ENCODE data around the gene HNRNPC. TPM values are rescaled to one million over a fixed set of nuclear protein-coding genes. Genes with fewer than 3 reads are reported as not detected.
"Not testable (repeated sequence)": the region's sequence is repeated elsewhere in the genome, so short reads cannot be mapped to it uniquely, and the experiment has no call there.

Gene HNRNPC
- total and polyA plus RNA-seq, 9 of the 15 experiments (the other 6 are each of a cell fraction or from before 2014, with no cell fraction given) = 679 to 1,557 (median 1,191) TPM

DNA sequence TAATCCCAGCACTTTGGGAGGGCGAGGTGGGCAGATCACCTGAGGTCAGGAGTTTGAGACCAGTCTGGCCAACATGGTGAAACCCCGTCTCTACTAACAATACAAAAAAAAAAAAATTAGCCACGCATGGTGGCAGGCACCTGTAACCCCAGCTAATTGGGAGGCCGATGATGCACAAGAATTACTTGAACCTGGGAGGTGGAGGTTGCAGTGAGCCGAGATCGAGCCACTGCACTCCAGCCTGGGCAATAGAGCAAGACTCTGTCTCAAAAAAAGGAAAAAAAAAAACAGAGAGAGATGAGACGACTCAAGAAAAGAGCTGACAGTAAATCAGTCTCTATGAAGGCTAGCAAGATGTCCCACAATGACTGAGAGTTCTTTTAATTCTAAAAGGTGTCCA is 44.1 kb downstream of the HNRNPC start:
- POLR2A ChIA-PET; H3K4me1 ChIP-seq (replicated peaks in 1 of 2; ENCODE audit: control insufficient read depth in 2 of 2, insufficient read depth in 2 of 2, low read length in 2 of 2); H3K27ac ChIP-seq (ENCODE audit: extremely low read depth, low read depth, low read length); BruUV-seq (replicated peaks); FAIRE-seq; intact Hi-C loops (cut with micrococcal nuclease); H2AFZ ChIP-seq (ENCODE audit: low read depth, low read length); H3K4me2 ChIP-seq (ENCODE audit: insufficient read depth, low read length); H3K9me3 ChIP-seq (replicated peaks; ENCODE audit: control insufficient read depth, insufficient read depth, low read depth, low read length); H3K27me3 ChIP-seq (ENCODE audit: control insufficient read depth in 2 of 2, insufficient read depth in 2 of 2, low read length in 2 of 2); H3K9me1 ChIP-seq (ENCODE audit: control insufficient read depth, insufficient read depth, low read length); H3K9ac ChIP-seq (ENCODE audit: insufficient read depth in 1 of 2, low read depth in 2 of 2, low read length in 2 of 2); ATAC-seq; in situ Hi-C loops (cut with MboI); H3K4me3 ChIP-seq; DNase-seq (ENCODE audit: extremely low read depth in 1 of 4, low spot score in 3 of 4); CTCF ChIA-PET (ENCODE audit: low intra/inter-chr PET ratio): not testable (repeated sequence)
- peaks cover 97% of the 10 kb centered on the region for H3K79me2 ChIP-seq (ENCODE audit: control insufficient read depth, insufficient read depth, low read length)
- H3K36me3 ChIP-seq (ENCODE audit: control insufficient read depth, insufficient read depth, low read length) = peaks cover 98% of the 10 kb centered on the region
- peaks cover 32% of the 10 kb centered on the region for H4K20me1 ChIP-seq (replicated peaks; ENCODE audit: control insufficient read depth, insufficient read depth, low read length)
- 100% methylated on average over 2 of the region's 7 CpGs for WGBS (ENCODE audit: insufficient coverage, low coverage, missing lambda C conversion rate)
- TF ChIP-seq SUPT5H (IDR thresholded peaks at IDR 0.05) = 0 out of 2 replicates have a peak, but pooled peaks have one; percentile 36

DNA sequence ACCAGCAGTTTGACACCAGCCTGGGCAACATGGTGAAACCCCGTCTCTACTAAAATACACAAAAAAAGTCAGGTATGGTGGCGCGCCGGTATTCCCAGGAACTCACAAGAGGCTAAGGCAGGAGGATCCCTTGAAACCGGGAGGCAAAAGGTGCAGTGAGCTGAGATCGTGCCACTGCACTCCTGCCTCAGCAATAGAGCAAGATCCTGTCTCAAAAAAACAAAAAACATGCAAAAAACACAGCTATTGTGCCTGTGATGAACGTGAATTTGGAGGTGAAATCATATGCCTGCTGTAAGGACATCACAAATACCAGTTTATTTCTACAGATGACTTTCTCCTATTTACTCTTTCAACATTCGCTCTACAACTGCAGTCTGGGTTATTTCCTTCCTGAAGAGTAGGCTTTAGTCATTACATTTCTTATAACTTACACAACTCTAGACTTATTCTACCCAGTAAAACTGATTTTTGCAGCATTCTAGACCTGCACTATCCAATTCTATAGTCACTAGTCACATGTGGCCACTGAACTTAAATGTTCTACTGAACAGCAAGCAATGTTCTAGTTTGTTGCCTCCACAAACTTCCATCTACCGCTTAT is 48.3 kb downstream of the HNRNPC start:
- no peak overlapping the region for H3K4me2 ChIP-seq (ENCODE audit: insufficient read depth, low read length)
- peaks cover 35% of the 10 kb centered on the region for H4K20me1 ChIP-seq (replicated peaks; ENCODE audit: control insufficient read depth, insufficient read depth, low read length)
- intact Hi-C loops (cut with micrococcal nuclease) = no loop called here
- FAIRE-seq (no peak), DNase-seq (ENCODE audit: extremely low read depth in 1 of 4, low spot score in 3 of 4) (no peak), ATAC-seq (no peak)
- no peaks in the 10 kb centered on the region for H3K9me1 ChIP-seq (ENCODE audit: control insufficient read depth, insufficient read depth, low read length)
- H3K79me2 ChIP-seq (ENCODE audit: control insufficient read depth, insufficient read depth, low read length) = peaks cover 96% of the 10 kb centered on the region
- no peak overlapping the region for H3K27ac ChIP-seq (ENCODE audit: extremely low read depth, low read depth, low read length)
- H3K4me1 ChIP-seq (replicated peaks in 1 of 2; ENCODE audit: control insufficient read depth in 2 of 2, insufficient read depth in 2 of 2, low read length in 2 of 2) = peaks cover 0 to 2% of the 10 kb centered on the region in 2 experiments; a peak in 1 of 5 replicates
- in situ Hi-C loops (cut with MboI) = no loop called here
- ChIA-PET CTCF (ENCODE audit: low intra/inter-chr PET ratio) (no interaction called here), POLR2A (interaction anchor here (0.7 to 1.9 kb wide), 3 partner anchors 7 to 19 kb away, joined by 3 to 5 read pairs (median 4); no protein-coding TSS in a partner anchor)
- H2AFZ ChIP-seq (ENCODE audit: low read depth, low read length) = no peak overlapping the region
- WGBS (ENCODE audit: insufficient coverage, low coverage, missing lambda C conversion rate) = 98% methylated on average over 4 of the region's 9 CpGs
- no peaks in the 10 kb centered on the region for H3K9me3 ChIP-seq (replicated peaks; ENCODE audit: control insufficient read depth, insufficient read depth, low read depth, low read length)
- H3K36me3 ChIP-seq (ENCODE audit: control insufficient read depth, insufficient read depth, low read length) = peaks cover 98% of the 10 kb centered on the region
- H3K9ac ChIP-seq (ENCODE audit: insufficient read depth in 1 of 2, low read depth in 2 of 2, low read length in 2 of 2) = no peak overlapping the region
- no TSS peak for BruUV-seq (replicated peaks)
- no peak overlapping the region for H3K4me3 ChIP-seq
- H3K27me3 ChIP-seq (ENCODE audit: control insufficient read depth in 2 of 2, insufficient read depth in 2 of 2, low read length in 2 of 2) = no peaks in the 10 kb centered on the region
- no peak for TF ChIP-seq RBM39 (optimal IDR thresholded peaks at IDR 0.05; ENCODE audit: low read depth, low read length)
- no peak for TF ChIP-seq FOXA3 (CRISPR knock-in tag; conservative IDR thresholded peaks at IDR 0.05 in 1 of 2, IDR thresholded peaks at IDR 0.05 in 1 of 2)
- TF ChIP-seq, protein P1, sequence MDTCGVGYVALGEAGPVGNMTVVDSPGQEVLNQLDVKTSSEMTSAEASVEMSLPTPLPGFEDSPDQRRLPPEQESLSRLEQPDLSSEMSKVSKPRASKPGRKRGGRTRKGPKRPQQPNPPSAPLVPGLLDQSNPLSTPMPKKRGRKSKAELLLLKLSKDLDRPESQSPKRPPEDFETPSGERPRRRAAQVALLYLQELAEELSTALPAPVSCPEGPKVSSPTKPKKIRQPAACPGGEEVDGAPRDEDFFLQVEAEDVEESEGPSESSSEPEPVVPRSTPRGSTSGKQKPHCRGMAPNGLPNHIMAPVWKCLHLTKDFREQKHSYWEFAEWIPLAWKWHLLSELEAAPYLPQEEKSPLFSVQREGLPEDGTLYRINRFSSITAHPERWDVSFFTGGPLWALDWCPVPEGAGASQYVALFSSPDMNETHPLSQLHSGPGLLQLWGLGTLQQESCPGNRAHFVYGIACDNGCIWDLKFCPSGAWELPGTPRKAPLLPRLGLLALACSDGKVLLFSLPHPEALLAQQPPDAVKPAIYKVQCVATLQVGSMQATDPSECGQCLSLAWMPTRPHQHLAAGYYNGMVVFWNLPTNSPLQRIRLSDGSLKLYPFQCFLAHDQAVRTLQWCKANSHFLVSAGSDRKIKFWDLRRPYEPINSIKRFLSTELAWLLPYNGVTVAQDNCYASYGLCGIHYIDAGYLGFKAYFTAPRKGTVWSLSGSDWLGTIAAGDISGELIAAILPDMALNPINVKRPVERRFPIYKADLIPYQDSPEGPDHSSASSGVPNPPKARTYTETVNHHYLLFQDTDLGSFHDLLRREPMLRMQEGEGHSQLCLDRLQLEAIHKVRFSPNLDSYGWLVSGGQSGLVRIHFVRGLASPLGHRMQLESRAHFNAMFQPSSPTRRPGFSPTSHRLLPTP (IDR thresholded peaks at IDR 0.05; ENCODE audit: borderline replicate concordance, extremely low read depth, insufficient read length) = no peak
- no peak for TF ChIP-seq CHD2 (IDR thresholded peaks at IDR 0.05; ENCODE audit: low read depth, low read length)
- no peak for TF ChIP-seq POLR2H (tag; IDR thresholded peaks at IDR 0.05; ENCODE audit: low read depth)
- no peak for TF ChIP-seq YY1 (IDR thresholded peaks at IDR 0.05; ENCODE audit: borderline replicate concordance in 1 of 3, control insufficient read depth in 1 of 3, extremely low read depth in 1 of 3, insufficient read depth in 3 of 3, insufficient read length in 1 of 3, insufficient replicate concordance in 2 of 3, low read depth in 1 of 3, low read length in 2 of 3)
- no peak for TF ChIP-seq CEBPB (tag; IDR thresholded peaks at IDR 0.05)
- TF ChIP-seq ZNF79 (CRISPR knock-in tag; IDR thresholded peaks at IDR 0.05; ENCODE audit: low read depth) = no peak
- no peak for TF ChIP-seq SMAD1 (IDR thresholded peaks at IDR 0.05; ENCODE audit: low read depth, low read length, partially characterized antibody)
- TF ChIP-seq, protein P2, sequence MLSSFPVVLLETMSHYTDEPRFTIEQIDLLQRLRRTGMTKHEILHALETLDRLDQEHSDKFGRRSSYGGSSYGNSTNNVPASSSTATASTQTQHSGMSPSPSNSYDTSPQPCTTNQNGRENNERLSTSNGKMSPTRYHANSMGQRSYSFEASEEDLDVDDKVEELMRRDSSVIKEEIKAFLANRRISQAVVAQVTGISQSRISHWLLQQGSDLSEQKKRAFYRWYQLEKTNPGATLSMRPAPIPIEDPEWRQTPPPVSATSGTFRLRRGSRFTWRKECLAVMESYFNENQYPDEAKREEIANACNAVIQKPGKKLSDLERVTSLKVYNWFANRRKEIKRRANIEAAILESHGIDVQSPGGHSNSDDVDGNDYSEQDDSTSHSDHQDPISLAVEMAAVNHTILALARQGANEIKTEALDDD (IDR thresholded peaks at IDR 0.05) = no peak
